Liver (tissue), 3 donors: ENCODE results near the gene PRRT1B.

Source experiments
- EGR1 ChIP-seq, 2 donors: IDR thresholded peaks; 2 replicates each; pipeline ENCODE4 v1.6.1; 2016 to 2018; ENCODE audit warnings: antibody characterized with exemption in 2 of 2, low read depth in 2 of 2
- FOXA2 ChIP-seq: IDR thresholded peaks from 2 replicates; pipeline ENCODE4 v1.6.1; 2016; ENCODE audit warnings: antibody characterized with exemption
- GABPA ChIP-seq, 2 donors: IDR thresholded peaks in 1 of 2; conservative IDR thresholded peaks in 1 of 2; 2 replicates each; pipeline ENCODE4 v1.6.1; 2016; ENCODE audit warnings: antibody characterized with exemption in 2 of 2, mild to moderate bottlenecking in 1 of 2, moderate library complexity in 1 of 2
- JUND ChIP-seq, 2 donors: IDR thresholded peaks; 2 replicates each; pipeline ENCODE4 v1.6.1; 2016; ENCODE audit warnings: antibody characterized with exemption in 2 of 2
- RAD21 ChIP-seq, 2 donors: IDR thresholded peaks; 2 replicates each; pipeline ENCODE4 v1.6.1; 2016; ENCODE audit warnings: antibody characterized with exemption in 2 of 2, mild to moderate bottlenecking in 2 of 2
- TAF1 ChIP-seq: conservative IDR thresholded peaks from 2 replicates; pipeline ENCODE4 v1.6.1; 2016; ENCODE audit warnings: antibody characterized with exemption, mild to moderate bottlenecking
- YY1 ChIP-seq: IDR thresholded peaks from 2 replicates; pipeline ENCODE4 v1.6.1; 2016; ENCODE audit warnings: antibody characterized with exemption, mild to moderate bottlenecking
- TF ChIP-seq, protein P1 (sequence below): fragments of 150-350 bp; IDR thresholded peaks from 2 replicates; pipeline ENCODE4 v1.5.1; 2017; ENCODE audit warnings: improper control_type of control experiment, low read depth, low read length; ENCODE audit not compliant: missing input control
- TF ChIP-seq, protein P2 (sequence below): IDR thresholded peaks from 2 replicates; pipeline ENCODE4 v1.6.1; 2016; ENCODE audit warnings: antibody characterized with exemption, mild to moderate bottlenecking
- TF ChIP-seq, protein P3 (sequence below): IDR thresholded peaks from 2 replicates; pipeline ENCODE4 v1.6.1; 2016; ENCODE audit warnings: antibody characterized with exemption
- TF ChIP-seq, protein P4 (sequence below): IDR thresholded peaks from 2 replicates; pipeline ENCODE4 v1.6.1; 2016; ENCODE audit warnings: antibody characterized with exemption
- TF ChIP-seq, protein P5 (sequence below): IDR thresholded peaks from 2 replicates; pipeline ENCODE4 v1.6.1; 2016; ENCODE audit warnings: antibody characterized with exemption
- donor health status: healthy.
- donor health status: healthy.

DNA sequence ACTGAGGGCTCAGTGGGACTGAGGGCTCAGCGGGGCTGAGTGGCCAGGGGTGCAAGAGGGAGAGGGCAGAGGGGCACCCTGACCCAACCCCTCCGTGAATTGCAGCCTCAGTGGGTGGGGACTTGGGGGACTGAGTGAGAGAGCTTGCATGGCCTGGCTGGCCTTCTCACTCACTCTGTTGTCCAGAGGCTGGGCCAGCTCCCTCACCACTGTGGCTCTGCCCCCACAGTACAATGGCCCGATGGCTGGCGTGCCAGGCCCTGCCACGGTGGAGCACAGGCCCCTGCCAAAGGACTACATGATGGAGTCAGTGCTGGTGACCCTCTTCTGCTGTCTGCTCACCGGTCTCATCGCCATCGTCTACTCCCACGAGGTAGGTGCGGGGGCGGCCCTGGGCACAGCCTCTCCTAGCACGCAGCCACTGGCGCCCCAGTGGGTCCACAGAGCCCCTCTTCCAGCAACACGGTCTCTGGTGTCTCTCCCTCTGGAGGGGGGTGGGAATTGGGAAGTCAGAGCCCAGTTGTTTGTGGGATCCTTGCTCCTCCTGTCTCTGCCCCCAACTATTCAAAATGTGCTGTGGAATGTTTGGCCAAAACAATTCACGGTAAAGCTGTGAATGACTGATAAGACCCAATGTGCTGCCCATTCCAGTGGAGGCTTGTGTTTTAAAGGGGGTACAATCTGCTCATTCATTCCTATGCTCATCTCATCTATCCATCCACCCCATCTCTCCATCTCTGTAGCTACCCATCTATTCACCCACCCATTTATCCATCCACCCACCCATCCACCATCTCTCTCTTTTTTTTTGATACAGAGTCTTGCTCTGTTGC is 10.7 kb downstream of the PRRT1B start:
- TF ChIP-seq, protein P1, sequence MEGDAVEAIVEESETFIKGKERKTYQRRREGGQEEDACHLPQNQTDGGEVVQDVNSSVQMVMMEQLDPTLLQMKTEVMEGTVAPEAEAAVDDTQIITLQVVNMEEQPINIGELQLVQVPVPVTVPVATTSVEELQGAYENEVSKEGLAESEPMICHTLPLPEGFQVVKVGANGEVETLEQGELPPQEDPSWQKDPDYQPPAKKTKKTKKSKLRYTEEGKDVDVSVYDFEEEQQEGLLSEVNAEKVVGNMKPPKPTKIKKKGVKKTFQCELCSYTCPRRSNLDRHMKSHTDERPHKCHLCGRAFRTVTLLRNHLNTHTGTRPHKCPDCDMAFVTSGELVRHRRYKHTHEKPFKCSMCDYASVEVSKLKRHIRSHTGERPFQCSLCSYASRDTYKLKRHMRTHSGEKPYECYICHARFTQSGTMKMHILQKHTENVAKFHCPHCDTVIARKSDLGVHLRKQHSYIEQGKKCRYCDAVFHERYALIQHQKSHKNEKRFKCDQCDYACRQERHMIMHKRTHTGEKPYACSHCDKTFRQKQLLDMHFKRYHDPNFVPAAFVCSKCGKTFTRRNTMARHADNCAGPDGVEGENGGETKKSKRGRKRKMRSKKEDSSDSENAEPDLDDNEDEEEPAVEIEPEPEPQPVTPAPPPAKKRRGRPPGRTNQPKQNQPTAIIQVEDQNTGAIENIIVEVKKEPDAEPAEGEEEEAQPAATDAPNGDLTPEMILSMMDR = no peak
- TF ChIP-seq, protein P2, sequence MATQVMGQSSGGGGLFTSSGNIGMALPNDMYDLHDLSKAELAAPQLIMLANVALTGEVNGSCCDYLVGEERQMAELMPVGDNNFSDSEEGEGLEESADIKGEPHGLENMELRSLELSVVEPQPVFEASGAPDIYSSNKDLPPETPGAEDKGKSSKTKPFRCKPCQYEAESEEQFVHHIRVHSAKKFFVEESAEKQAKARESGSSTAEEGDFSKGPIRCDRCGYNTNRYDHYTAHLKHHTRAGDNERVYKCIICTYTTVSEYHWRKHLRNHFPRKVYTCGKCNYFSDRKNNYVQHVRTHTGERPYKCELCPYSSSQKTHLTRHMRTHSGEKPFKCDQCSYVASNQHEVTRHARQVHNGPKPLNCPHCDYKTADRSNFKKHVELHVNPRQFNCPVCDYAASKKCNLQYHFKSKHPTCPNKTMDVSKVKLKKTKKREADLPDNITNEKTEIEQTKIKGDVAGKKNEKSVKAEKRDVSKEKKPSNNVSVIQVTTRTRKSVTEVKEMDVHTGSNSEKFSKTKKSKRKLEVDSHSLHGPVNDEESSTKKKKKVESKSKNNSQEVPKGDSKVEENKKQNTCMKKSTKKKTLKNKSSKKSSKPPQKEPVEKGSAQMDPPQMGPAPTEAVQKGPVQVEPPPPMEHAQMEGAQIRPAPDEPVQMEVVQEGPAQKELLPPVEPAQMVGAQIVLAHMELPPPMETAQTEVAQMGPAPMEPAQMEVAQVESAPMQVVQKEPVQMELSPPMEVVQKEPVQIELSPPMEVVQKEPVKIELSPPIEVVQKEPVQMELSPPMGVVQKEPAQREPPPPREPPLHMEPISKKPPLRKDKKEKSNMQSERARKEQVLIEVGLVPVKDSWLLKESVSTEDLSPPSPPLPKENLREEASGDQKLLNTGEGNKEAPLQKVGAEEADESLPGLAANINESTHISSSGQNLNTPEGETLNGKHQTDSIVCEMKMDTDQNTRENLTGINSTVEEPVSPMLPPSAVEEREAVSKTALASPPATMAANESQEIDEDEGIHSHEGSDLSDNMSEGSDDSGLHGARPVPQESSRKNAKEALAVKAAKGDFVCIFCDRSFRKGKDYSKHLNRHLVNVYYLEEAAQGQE = no peak
- TF ChIP-seq TAF1 = no peak
- TF ChIP-seq, protein P3, sequence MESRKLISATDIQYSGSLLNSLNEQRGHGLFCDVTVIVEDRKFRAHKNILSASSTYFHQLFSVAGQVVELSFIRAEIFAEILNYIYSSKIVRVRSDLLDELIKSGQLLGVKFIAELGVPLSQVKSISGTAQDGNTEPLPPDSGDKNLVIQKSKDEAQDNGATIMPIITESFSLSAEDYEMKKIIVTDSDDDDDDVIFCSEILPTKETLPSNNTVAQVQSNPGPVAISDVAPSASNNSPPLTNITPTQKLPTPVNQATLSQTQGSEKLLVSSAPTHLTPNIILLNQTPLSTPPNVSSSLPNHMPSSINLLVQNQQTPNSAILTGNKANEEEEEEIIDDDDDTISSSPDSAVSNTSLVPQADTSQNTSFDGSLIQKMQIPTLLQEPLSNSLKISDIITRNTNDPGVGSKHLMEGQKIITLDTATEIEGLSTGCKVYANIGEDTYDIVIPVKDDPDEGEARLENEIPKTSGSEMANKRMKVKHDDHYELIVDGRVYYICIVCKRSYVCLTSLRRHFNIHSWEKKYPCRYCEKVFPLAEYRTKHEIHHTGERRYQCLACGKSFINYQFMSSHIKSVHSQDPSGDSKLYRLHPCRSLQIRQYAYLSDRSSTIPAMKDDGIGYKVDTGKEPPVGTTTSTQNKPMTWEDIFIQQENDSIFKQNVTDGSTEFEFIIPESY = no peak
- TF ChIP-seq YY1 = no peak
- TF ChIP-seq, protein P4, sequence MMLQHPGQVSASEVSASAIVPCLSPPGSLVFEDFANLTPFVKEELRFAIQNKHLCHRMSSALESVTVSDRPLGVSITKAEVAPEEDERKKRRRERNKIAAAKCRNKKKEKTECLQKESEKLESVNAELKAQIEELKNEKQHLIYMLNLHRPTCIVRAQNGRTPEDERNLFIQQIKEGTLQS = no peak
- no peak for TF ChIP-seq RAD21 (IDR thresholded peaks at IDR 0.05)
- TF ChIP-seq EGR1 (IDR thresholded peaks at IDR 0.05; ENCODE audit: low read depth in 2 of 2) = no peak
- no peak for TF ChIP-seq GABPA (IDR thresholded peaks at IDR 0.05 in 1 of 2, conservative IDR thresholded peaks at IDR 0.05 in 1 of 2)
- TF ChIP-seq, protein P5, sequence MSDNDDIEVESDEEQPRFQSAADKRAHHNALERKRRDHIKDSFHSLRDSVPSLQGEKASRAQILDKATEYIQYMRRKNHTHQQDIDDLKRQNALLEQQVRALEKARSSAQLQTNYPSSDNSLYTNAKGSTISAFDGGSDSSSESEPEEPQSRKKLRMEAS = no peak
- TF ChIP-seq JUND (IDR thresholded peaks at IDR 0.05) = no peak
- no peak for TF ChIP-seq FOXA2
